Naive thymus-derived CD4-positive, alpha-beta T cell (primary cell): ENCODE results near the gene DNAJB9. TPM values are rescaled to one million over a fixed set of nuclear protein-coding genes. Genes with fewer than 3 reads are reported as not detected.

ENCODE experiments used
- ATAC-seq: fragments of 150-1000 bp; cut with Tn5 transposase; 2 replicates; pipeline ENCODE4 v1.10.0; 2021; ENCODE audit warnings: mild to moderate bottlenecking, moderate library complexity
- CTCF ChIA-PET: fragments of 350-600 bp; sonication (Branson Sonifier 250); formaldehyde crosslinking; loops from one replicate; lab custom pipeline; 2021; ENCODE audit warnings: antibody characterized with exemption; lab: Charles Lee
- POLR2A ChIA-PET: fragments of 350-600 bp; sonication (Branson Sonifier 250); formaldehyde crosslinking; loops from one replicate; lab custom pipeline; 2021; ENCODE audit warnings: antibody characterized with exemption, inconsistent platforms; lab: Charles Lee
- DNase-seq, 9 donors: peaks; one replicate each; pipeline versions ENCODE4 v3.0.0 to v3.0.0-alpha.2; 2020 to 2022; ENCODE audit warnings: mixed read lengths in 1 of 9
- H3K27ac ChIP-seq: one replicate; pipeline ENCODE4 v1.7.0; 2013; ENCODE audit warnings: mild to moderate bottlenecking, low read depth, low read length, moderate library complexity
- H3K27me3 ChIP-seq, 2 donors: one replicate each; pipeline ENCODE4 v1.7.0; 2013; ENCODE audit warnings: low read length in 2 of 2, mild to moderate bottlenecking in 2 of 2, moderate library complexity in 2 of 2; ENCODE audit not compliant: control insufficient read depth in 2 of 2, insufficient read depth in 2 of 2
- H3K36me3 ChIP-seq, 3 experiments: 1 replicate in 2 of 3; 2 replicates in 1 of 3; pipeline ENCODE4 v1.7.0; 2013; ENCODE audit warnings: low read length in 3 of 3, mild to moderate bottlenecking in 3 of 3, moderate library complexity in 1 of 3; ENCODE audit not compliant: insufficient read depth in 3 of 3, control insufficient read depth in 2 of 3
- H3K4me1 ChIP-seq, 2 donors: one replicate each; pipeline ENCODE4 v1.7.0; 2013; ENCODE audit warnings: low read length in 2 of 2, mild to moderate bottlenecking in 2 of 2, moderate library complexity in 1 of 2; ENCODE audit not compliant: control insufficient read depth in 2 of 2, insufficient read depth in 2 of 2
- H3K4me3 ChIP-seq: 2 replicates; pipeline ENCODE4 v1.7.0; 2013; ENCODE audit warnings: mild to moderate bottlenecking, low read length
- H3K9me3 ChIP-seq, 3 experiments: 1 replicate in 2 of 3; 2 replicates in 1 of 3; pipeline ENCODE4 v1.7.0; 2013; ENCODE audit warnings: low read length in 3 of 3; ENCODE audit not compliant: control insufficient read depth in 2 of 3
- H3K27ac Mint-ChIP-seq, 9 donors: one replicate each; pipeline ENCODE4 v1.8.0; 2020 to 2022; ENCODE audit warnings: mixed read lengths in 9 of 9, mild to moderate bottlenecking in 8 of 9, moderate library complexity in 5 of 9, inconsistent platforms in 2 of 9
- H3K27me3 Mint-ChIP-seq, 5 donors: one replicate each; pipeline ENCODE4 v1.8.0; 2021 to 2022; ENCODE audit warnings: mixed read lengths in 5 of 5, mild to moderate bottlenecking in 1 of 5
- H3K36me3 Mint-ChIP-seq, 5 donors: one replicate each; pipeline ENCODE4 v1.8.0; 2020 to 2022; ENCODE audit warnings: mixed read lengths in 5 of 5, mild to moderate bottlenecking in 3 of 5, inconsistent platforms in 1 of 5
- H3K4me1 Mint-ChIP-seq, 7 donors: one replicate each; pipeline ENCODE4 v1.8.0; 2020 to 2022; ENCODE audit warnings: mixed read lengths in 7 of 7, mild to moderate bottlenecking in 3 of 7, inconsistent platforms in 1 of 7
- H3K4me3 Mint-ChIP-seq, 10 donors: one replicate each; pipeline ENCODE4 v1.8.0; 2020 to 2022; ENCODE audit warnings: mild to moderate bottlenecking in 10 of 10, mixed read lengths in 10 of 10, moderate library complexity in 6 of 10, inconsistent platforms in 2 of 10
- H3K9me3 Mint-ChIP-seq, 11 donors: one replicate each; pipeline ENCODE4 v1.8.0; 2020 to 2022; ENCODE audit warnings: mixed read lengths in 11 of 11, mild to moderate bottlenecking in 4 of 11, inconsistent platforms in 1 of 11, moderate library complexity in 1 of 11
- intact Hi-C, 2 donors: fragments of 100-400 bp; cut with micrococcal nuclease; formaldehyde crosslinking; loops; one replicate each; pipeline ENCODE4 v1.15.1; 2023
- polyA plus RNA-seq, 2 donors: library from polyadenylated mRNA; unstranded; fragments of 300-500 nt; fragmentation: Illumina TruSeq; gene quantifications; one replicate each; pipeline ENCODE4 v1.2.3, GENCODE V29; 2021
- total RNA-seq, 6 experiments: library from RNA in 5 of 6; stranded (reverse) in 5 of 6; gene quantifications; 1 replicate in 5 of 6; 2 replicates in 1 of 6; pipeline ENCODE4 v1.2.3 and lab custom pipeline; 2021 to 2026

DNAJB9 gene
- total and polyA plus RNA-seq, 7 experiments from 2014 or later: 16.8 to 50.0 (median 29.3) TPM

DNA sequence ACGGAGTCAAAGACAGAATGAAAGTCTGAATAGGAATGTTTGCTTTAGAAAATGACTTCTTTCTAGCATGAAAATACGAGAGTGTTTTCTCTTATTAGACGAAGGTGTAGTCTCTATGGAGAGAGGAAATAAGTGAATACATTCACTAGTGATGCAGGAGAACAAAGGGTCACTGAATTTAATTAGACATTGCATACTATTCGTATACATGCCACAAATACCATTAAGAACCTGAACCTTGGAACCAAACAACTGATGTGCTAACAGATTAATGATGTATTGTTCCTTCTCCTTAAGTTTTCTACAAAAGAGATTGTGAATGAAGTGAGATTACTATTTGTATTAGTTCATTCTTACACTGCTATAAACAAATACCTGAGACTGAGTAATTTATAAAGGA is 10.4 kb upstream of the DNAJB9 start:
- H3K9me3 Mint-ChIP-seq: peaks cover 16 to 68% (median 26%) of the 10 kb centered on the region in 11 donors
- Histone ChIP-seq H3K27ac (no peak overlapping the region), H3K27me3 (no peaks in the 10 kb centered on the region), H3K36me3 (no peaks in the 10 kb centered on the region), H3K4me3 (no peak overlapping the region), H3K9me3 (peaks cover 0 to 20% (median 8%) of the 10 kb centered on the region in 3 experiments), H3K4me1 (no peaks in the 10 kb centered on the region)
- intact Hi-C loops: no loop called here
- H3K27ac Mint-ChIP-seq: no peak overlapping the region
- peaks cover 20 to 48% (median 45%) of the 10 kb centered on the region in 5 donors for H3K36me3 Mint-ChIP-seq
- H3K4me1 Mint-ChIP-seq: peaks cover 0 to 7% (median 3%) of the 10 kb centered on the region in 7 donors
- H3K27me3 Mint-ChIP-seq: no peaks in the 10 kb centered on the region
- no peak for DNase-seq
- no peak overlapping the region for H3K4me3 Mint-ChIP-seq
- CTCF ChIA-PET: no interaction called here
- POLR2A ChIA-PET: interaction anchor here (1.0 kb wide), 1 partner anchor 9 kb away, joined by 4 read pairs; no protein-coding TSS in a partner anchor
- ATAC-seq: no peak

DNA sequence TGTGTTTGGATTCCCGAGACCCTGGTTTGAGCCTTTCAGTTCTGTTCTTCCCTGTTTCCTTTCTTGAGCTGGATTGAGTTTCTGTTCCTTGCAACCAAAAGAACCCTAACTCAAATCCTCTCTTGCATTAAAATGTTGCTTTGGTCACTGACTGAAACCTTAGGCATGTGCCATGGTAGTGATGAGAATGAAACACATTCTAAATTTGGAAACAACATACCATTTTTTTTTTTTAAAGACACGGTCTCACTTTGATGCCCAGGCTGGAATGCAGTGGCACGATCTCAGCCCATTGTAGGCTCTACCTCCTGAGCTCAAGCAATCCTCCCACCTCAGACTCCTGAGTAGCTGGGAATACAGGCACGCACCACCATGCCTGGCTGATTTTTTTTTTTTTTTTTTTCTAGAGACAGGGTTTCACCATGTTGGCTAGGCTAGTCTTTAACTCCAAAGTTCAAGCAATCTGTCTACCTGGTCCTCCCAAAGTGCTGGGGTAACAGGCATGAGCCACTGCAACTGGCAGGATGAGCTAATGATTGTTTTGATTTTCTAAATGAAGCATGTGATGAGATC is 8.5 kb upstream of the DNAJB9 start:
- ATAC-seq (no peak), DNase-seq (no peak)
- intact Hi-C loops: no loop called here
- H3K4me1 ChIP-seq: no peaks in the 10 kb centered on the region
- H3K4me3 Mint-ChIP-seq: no peak overlapping the region
- peaks cover 14 to 60% (median 27%) of the 10 kb centered on the region in 11 donors for H3K9me3 Mint-ChIP-seq
- ChIA-PET POLR2A (interaction anchor here (0.6 kb wide), 1 partner anchor 1917 kb away, joined by 3 read pairs; no protein-coding TSS in a partner anchor), CTCF (no interaction called here)
- H3K36me3 Mint-ChIP-seq: peaks cover 25 to 61% (median 52%) of the 10 kb centered on the region in 5 donors
- no peaks in the 10 kb centered on the region for H3K27me3 Mint-ChIP-seq
- H3K9me3 ChIP-seq: peaks cover 0 to 19% (median 8%) of the 10 kb centered on the region in 3 experiments
- no peak overlapping the region for H3K27ac ChIP-seq
- peaks cover 0 to 3% (median 0%) of the 10 kb centered on the region in 3 experiments for H3K36me3 ChIP-seq
- no peak overlapping the region for H3K4me3 ChIP-seq
- peak overlapping the region in 1 of 9 donors; percentile 54 for H3K27ac Mint-ChIP-seq
- peaks cover 7 to 12% (median 8%) of the 10 kb centered on the region in 7 donors for H3K4me1 Mint-ChIP-seq
- H3K27me3 ChIP-seq: no peaks in the 10 kb centered on the region

DNA sequence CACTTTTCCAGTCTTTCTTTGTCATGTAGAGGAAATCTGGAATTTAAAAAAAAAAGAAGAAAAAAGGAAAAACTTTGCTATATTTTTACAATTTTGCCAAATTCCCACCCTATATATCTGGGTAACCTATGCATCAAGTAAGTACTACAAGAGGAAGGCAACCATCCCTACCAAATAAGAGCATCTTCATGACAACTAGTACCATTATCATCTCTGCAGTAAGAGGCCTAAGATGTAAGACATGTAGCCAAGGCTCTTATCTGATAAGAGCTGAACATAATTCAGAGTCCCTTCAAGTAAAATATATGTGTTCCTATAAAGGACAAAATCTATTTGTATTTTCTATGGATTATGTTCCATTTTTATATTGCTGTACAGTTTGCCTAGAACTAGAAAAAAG is 3.7 kb upstream of the DNAJB9 start:
- ChIA-PET POLR2A (interaction anchor here (0.6 kb wide), 1 partner anchor 20 kb away, joined by 3 read pairs; no protein-coding TSS in a partner anchor), CTCF (interaction anchor here (0.5 kb wide), 1 partner anchor 385 kb away, joined by 7 read pairs; no protein-coding TSS in a partner anchor)
- peaks cover 0 to 7% (median 0%) of the 10 kb centered on the region in 3 experiments for H3K36me3 ChIP-seq
- peaks cover 16 to 25% of the 10 kb centered on the region in 2 donors for H3K4me1 ChIP-seq
- peaks cover 0 to 3% (median 0%) of the 10 kb centered on the region in 5 donors for H3K27me3 Mint-ChIP-seq
- peaks cover 4 to 53% (median 38%) of the 10 kb centered on the region in 7 donors for H3K4me1 Mint-ChIP-seq
- H3K4me3 ChIP-seq: no peak overlapping the region
- no peaks in the 10 kb centered on the region for H3K9me3 ChIP-seq
- H3K4me3 Mint-ChIP-seq: peak overlapping the region in 1 of 10 donors; percentile 22
- no peak overlapping the region for H3K27ac ChIP-seq
- no peaks in the 10 kb centered on the region for H3K27me3 ChIP-seq
- peaks cover 0 to 24% (median 6%) of the 10 kb centered on the region in 11 donors for H3K9me3 Mint-ChIP-seq
- ATAC-seq: no peak
- peaks cover 11 to 54% (median 33%) of the 10 kb centered on the region in 5 donors for H3K36me3 Mint-ChIP-seq
- H3K27ac Mint-ChIP-seq: peak overlapping the region in 2 of 9 donors; percentile 37 to 40
- intact Hi-C loops: no loop called here
- no peak for DNase-seq

DNA sequence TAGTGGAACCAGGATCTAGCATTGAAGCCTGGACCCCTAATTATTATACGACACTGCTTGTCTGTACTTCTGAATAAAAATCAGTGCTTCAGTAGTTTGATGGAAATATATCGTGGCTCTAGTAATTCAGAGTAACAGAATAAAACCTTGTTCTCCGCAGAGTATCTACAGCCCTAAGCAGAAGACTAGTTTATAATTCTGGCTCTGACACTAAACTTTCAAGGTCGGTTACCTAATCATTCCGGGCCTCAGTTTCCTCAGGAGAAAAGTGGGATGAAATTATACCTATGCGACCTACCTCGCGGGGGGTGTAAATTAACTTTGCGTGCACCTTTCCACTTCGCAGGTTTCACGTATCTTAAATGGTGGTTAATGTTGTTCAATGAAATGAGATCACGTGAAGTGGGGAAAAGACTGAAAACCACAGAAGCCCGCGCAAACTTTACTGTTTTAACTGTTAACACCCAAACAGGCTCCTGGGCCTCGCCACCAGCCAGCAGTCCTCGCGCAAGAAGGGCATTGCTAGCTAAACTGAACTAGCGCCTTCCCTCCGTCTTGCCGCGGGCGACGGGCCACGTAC is 783 bp upstream of the DNAJB9 start:
- H3K4me1 Mint-ChIP-seq: peaks cover 18 to 77% (median 61%) of the 10 kb centered on the region in 7 donors
- H3K9me3 Mint-ChIP-seq: peaks cover 0 to 11% (median 4%) of the 10 kb centered on the region in 11 donors
- DNase-seq (peak in 1 of 9 donors; percentile 73), ATAC-seq (peak; percentile 27)
- peak overlapping the region; percentile 98 to 100 (median 100) for H3K27ac Mint-ChIP-seq
- H3K27me3 Mint-ChIP-seq: peaks cover 0 to 3% (median 0%) of the 10 kb centered on the region in 5 donors
- Histone ChIP-seq H3K27ac (peak overlapping the region; percentile 98), H3K4me1 (peaks cover 21 to 34% of the 10 kb centered on the region in 2 donors), H3K4me3 (peak overlapping the region; percentile 86), H3K36me3 (peaks cover 0 to 17% (median 9%) of the 10 kb centered on the region in 3 experiments), H3K9me3 (no peaks in the 10 kb centered on the region), H3K27me3 (no peaks in the 10 kb centered on the region)
- POLR2A ChIA-PET: interaction anchor here (0.9 to 4.2 kb wide), 8 partner anchors 10 to 1400 kb away, joined by 3 to 95 read pairs (median 4); partner anchors contain the start of genes CBLL1, HBP1 and PNPLA8
- intact Hi-C loops: loop anchor here (1.0 to 2.0 kb wide), 7 partner anchors 43 to 1704 kb away; partner anchors contain the start of genes DLD (in 2 of the 2), PNPLA8 (in 2 of the 2), HBP1 (in 1 of the 2) and PIK3CG (in 1 of the 2)
- CTCF ChIA-PET: interaction anchor here (1.4 kb wide), 1 partner anchor 44 kb away, joined by 3 read pairs; no protein-coding TSS in a partner anchor
- peaks cover 6 to 51% (median 37%) of the 10 kb centered on the region in 5 donors for H3K36me3 Mint-ChIP-seq
- peak overlapping the region; percentile 93 to 99 (median 98) for H3K4me3 Mint-ChIP-seq

DNA sequence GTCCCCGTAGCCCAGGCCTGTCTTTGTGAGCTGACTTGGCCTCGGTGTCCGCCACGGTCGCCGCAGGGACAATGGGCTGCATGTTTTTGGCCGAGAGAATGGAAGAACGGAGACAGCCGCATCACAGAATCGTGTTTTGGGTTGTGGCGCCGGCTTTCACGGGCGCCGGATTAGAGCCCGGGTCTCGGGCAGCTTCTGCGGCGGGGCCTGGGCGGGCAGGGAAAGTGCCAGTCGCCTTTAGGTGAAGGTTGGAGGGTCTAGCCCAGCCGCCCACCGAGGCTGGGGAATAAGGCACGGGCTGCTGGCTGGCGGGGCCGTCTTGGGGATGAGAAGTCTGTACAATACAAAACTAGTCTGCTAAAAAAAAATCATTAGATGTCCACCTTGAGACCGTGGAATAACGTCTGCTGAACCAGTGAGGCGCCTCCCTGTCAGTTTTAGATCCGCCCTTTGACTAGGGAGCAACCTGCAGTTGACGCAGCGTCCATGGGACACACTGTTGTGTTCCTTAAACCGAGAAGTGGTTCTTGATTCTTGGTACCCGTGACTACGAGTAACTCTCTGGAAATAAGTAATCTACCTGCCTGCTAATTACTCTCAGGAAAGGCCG is 577 bp downstream of the DNAJB9 start:
- CTCF ChIA-PET: interaction anchor here (1.4 kb wide), 1 partner anchor 45 kb away, joined by 3 read pairs; no protein-coding TSS in a partner anchor
- peak overlapping the region; percentile 98 for H3K27ac ChIP-seq
- H3K27ac Mint-ChIP-seq: peak overlapping the region; percentile 98 to 100 (median 100)
- H3K27me3 Mint-ChIP-seq: peaks cover 0 to 3% (median 0%) of the 10 kb centered on the region in 5 donors
- H3K4me1 ChIP-seq: peaks cover 21 to 34% of the 10 kb centered on the region in 2 donors
- POLR2A ChIA-PET: interaction anchor here (0.6 to 4.2 kb wide), 12 partner anchors 16 to 1701 kb away, joined by 3 to 95 read pairs (median 4); partner anchors contain the start of genes CBLL1, DLD, HBP1 and PNPLA8
- no peaks in the 10 kb centered on the region for H3K9me3 ChIP-seq
- H3K27me3 ChIP-seq: no peaks in the 10 kb centered on the region
- ATAC-seq: peak; percentile 5
- DNase-seq: peak in 4 of 9 donors; percentile 41 to 56 (median 52)
- peak overlapping the region; percentile 76 for H3K4me3 ChIP-seq
- peaks cover 0 to 11% (median 4%) of the 10 kb centered on the region in 11 donors for H3K9me3 Mint-ChIP-seq
- intact Hi-C loops: no loop called here
- peaks cover 0 to 17% (median 13%) of the 10 kb centered on the region in 3 experiments for H3K36me3 ChIP-seq
- peaks cover 6 to 51% (median 32%) of the 10 kb centered on the region in 5 donors for H3K36me3 Mint-ChIP-seq
- H3K4me1 Mint-ChIP-seq: peaks cover 18 to 81% (median 68%) of the 10 kb centered on the region in 7 donors
- peak overlapping the region; percentile 93 to 99 (median 98) for H3K4me3 Mint-ChIP-seq

DNA sequence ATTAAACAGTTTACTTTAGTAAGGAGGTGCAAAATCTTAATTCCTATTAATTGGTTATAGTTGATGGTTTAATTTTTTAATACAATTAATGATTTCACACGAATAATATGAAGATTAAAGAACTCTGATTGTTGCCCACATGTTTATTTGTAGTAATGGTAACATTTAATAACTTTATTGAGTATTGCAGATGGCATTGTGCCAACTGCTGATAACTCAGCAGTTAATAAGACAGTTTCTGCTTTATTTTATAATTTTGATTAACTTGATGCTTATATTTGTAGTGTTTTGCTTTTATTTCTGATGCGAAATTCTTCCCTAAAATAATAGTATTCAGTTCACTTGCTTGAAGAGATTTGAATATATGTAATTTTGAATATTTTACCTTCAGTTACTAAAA is 2.8 kb downstream of the DNAJB9 start:
- DNase-seq: no peak
- Mint-ChIP-seq H3K27me3 (peaks cover 0 to 3% (median 0%) of the 10 kb centered on the region in 5 donors), H3K4me1 (peaks cover 17 to 70% (median 52%) of the 10 kb centered on the region in 7 donors), H3K9me3 (peaks cover 0 to 7% (median 0%) of the 10 kb centered on the region in 11 donors), H3K36me3 (peaks cover 0 to 51% (median 39%) of the 10 kb centered on the region in 5 donors), H3K27ac (no peak overlapping the region), H3K4me3 (peak overlapping the region in 1 of 10 donors; percentile 99)
- intact Hi-C loops: no loop called here
- H3K27ac ChIP-seq: no peak overlapping the region
- H3K4me1 ChIP-seq: peaks cover 20 to 23% of the 10 kb centered on the region in 2 donors
- H3K36me3 ChIP-seq: peaks cover 0 to 13% (median 13%) of the 10 kb centered on the region in 3 experiments
- no peak overlapping the region for H3K4me3 ChIP-seq
- CTCF ChIA-PET: no interaction called here
- ATAC-seq: no peak
- POLR2A ChIA-PET: interaction anchor here (4.2 kb wide), 1 partner anchor 47 kb away, joined by 95 read pairs; the partner anchor contains the start of gene PNPLA8
- no peaks in the 10 kb centered on the region for H3K9me3 ChIP-seq
- H3K27me3 ChIP-seq: no peaks in the 10 kb centered on the region
